ENCODE results near the gene SELENOW.
"Not testable (repeated sequence)": the region's sequence is repeated elsewhere in the genome, so short reads cannot be mapped to it uniquely, and the experiment has no call there.

The SELENOW gene

GRCh38 chr19:47778049-47778953, at the start of gene SELENOW:
TSS of gene SELENOW (plus strand) at chr19:47778703. CDS start at chr19:47778786, 83 bp downstream.
- peak; percentile 52 to 91 (median 70) for DNase-seq

- no peak for DNase-seq
Measured at GRCh38 chr19:47729468-47729798, 49.1 kb upstream of the SELENOW start.

- peak in 2 of 6 experiments; percentile 11 to 19 for DNase-seq
Measured at GRCh38 chr19:47729799-47730520, 48.5 kb upstream of the SELENOW start.

GRCh38 chr19:47730521-47730889, 48.0 kb upstream of the SELENOW start:
- no peak for DNase-seq

- DNase-seq, result no peak
Measured at GRCh38 chr19:47730910-47731309, 47.6 kb upstream of the SELENOW start.

- DNase-seq, result no peak
Measured at GRCh38 chr19:47735131-47735530, 43.4 kb upstream of the SELENOW start.

GRCh38 chr19:47740866-47741519, 37.5 kb upstream of the SELENOW start:
- no peak for DNase-seq

GRCh38 chr19:47741544-47742140, 36.9 kb upstream of the SELENOW start:
- DNase-seq, result no peak

GRCh38 chr19:47742634-47743033, 35.9 kb upstream of the SELENOW start:
- no peak for DNase-seq

- peak; percentile 93 to 98 (median 96) for DNase-seq
Measured at GRCh38 chr19:47745010-47745901, 33.2 kb upstream of the SELENOW start, which contains the start of gene NOP53. TSS of gene NOP53 (plus strand) at chr19:47745546. CDS start at chr19:47745560, 14 bp downstream.

GRCh38 chr19:47746129-47746528, 32.4 kb upstream of the SELENOW start:
- not testable (repeated sequence) for DNase-seq

GRCh38 chr19:47749326-47749725, 29.2 kb upstream of the SELENOW start:
- DNase-seq, result no peak

GRCh38 chr19:47750752-47751151, 27.8 kb upstream of the SELENOW start:
- DNase-seq, result no peak

GRCh38 chr19:47752440-47753211, 25.9 kb upstream of the SELENOW start:
- DNase-seq, result peak in 2 of 6 experiments; percentile 11 to 26

- no peak for DNase-seq
Measured at GRCh38 chr19:47754206-47755064, 24.1 kb upstream of the SELENOW start.

- no peak for DNase-seq
Measured at GRCh38 chr19:47755065-47755761, 23.3 kb upstream of the SELENOW start.

GRCh38 chr19:47755762-47756626, 22.5 kb upstream of the SELENOW start:
- DNase-seq, result no peak

- no peak for DNase-seq
Measured at GRCh38 chr19:47756627-47756929, 21.9 kb upstream of the SELENOW start.

Measured in stimulated activated naive CD4-positive, alpha-beta T cell (primary cell).